Hippocampal formation (tissue), 2 donors: ENCODE data around the gene PCDH9.
"Not testable (repeated sequence)": the region's sequence is repeated elsewhere in the genome, so short reads cannot be mapped to it uniquely, and the experiment has no call there.

Source experiments
- DNase-seq, 2 donors: peaks; one replicate each; lab custom pipeline; 2025; lab: John Stamatoyannopoulos, UW

Gene PCDH9

DNA sequence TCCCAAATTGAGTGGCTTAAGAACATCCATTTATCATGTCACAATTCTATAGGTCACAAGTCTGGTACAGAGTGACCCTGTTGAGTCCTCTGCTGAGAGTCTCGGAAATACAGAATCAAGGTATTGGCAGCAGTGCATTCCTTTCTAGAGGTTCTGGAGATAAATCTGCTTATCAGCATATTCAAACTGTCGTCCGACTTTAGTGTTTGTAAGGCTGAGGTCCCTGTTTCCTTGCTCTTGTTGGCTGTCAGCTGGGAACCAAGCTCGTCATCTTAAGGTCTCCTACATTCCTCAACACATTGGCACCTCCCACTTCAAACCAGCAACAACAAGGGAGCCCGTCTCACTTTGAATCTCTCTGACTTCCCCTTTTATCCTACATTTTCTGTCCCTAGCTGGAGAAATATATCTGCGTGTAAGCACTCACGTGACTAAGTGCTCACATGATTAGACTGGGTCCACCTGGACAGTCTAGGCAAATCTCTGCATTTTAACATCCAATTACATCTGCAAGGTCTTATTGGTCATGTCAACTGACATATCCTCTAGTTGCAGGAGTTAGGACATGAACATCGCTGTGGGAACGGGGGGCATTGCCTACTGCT lies 886.8 kb downstream of the PCDH9 start:
- DNase-seq: no peak

DNA sequence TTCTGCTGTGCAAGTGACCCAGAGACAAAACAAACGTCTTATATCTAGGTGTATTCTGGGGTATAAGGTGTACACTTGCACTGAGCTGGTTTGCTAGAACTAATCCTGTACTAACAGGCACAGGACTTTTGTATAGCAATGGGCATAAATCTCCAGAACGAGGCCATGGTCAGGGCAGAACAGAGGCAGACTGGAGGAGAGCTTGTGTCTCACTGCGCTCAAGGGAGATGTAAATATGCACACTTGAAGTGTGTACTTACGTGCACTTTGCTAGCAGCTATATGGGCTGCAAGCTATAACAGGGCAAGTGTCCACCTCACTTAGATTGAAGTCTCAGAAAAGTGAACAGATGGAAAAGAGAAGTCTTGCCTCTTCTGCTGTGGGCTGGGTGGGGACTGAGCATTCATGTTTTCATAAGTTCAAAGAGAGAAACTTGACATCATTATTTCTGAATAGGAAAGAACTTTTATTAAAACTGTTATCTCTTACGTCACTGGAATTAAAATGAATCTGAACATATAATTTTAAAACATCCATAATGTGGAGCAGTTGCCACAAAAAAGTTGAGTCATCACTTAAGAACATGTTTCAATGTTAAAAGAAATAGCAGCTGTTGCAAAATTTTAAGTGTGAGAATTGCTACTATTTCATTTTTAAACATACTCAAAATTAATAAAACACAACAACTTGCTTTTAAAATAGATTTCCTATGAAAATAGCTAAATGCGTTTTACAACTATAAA lies 888.3 kb downstream of the PCDH9 start:
- DNase-seq: no peak

DNA sequence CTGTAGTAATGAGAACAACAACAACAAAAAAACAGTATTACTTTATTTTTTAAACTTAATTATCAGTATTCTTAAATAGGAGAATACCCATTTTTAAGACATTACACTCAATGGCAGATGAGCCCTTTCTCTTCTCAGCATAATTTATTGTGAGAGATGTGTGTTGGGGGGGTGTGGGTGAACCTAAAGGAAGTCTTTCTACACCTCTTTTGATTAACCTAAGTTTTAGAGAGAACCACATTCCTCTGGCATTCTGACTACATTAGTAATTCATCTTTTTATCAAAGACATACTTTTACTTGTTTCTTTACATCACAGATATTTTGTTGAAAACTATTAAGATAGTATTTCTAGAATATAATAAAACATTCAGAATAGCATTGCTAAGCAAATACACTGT lies 890.9 kb downstream of the PCDH9 start:
- DNase-seq: no peak

DNA sequence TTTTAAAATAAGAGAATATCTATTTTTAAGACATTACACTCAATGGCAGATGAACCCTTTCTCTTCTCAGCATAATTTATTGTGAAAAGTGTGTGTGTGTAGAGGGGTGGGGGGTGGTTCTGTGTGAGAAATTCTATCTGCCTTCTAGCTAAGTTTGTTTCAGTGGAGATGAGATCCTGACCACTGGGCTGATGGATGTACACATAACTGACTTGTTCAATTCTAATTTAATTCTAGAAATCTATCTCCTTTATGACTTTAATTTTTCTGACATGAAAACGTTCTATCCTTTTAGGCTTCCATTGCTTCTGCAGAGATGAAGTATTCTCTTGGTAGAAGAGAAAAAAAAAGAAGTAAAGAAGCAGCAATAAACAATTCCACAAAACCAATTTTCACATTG lies 891.6 kb downstream of the PCDH9 start:
- DNase-seq: no peak

DNA sequence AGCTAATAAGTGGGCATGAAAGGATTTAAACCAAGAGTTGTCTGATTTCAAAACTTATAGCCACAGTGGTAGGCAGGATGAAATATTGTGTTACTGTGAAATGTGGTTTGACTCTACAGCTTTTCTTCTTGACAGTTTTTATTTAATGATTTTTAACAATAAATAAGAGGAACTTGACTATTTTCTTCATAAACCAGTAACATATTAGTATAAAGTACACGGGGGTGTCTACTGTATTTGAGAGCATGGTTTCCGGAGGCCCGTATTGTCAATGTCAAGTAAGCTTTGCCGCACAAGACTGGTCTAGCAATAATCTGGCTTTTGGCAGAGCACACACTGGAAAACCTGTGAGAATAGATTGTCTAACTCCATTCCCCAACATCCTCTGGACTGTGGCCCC lies 894.5 kb downstream of the PCDH9 start:
- DNase-seq: no peak

DNA sequence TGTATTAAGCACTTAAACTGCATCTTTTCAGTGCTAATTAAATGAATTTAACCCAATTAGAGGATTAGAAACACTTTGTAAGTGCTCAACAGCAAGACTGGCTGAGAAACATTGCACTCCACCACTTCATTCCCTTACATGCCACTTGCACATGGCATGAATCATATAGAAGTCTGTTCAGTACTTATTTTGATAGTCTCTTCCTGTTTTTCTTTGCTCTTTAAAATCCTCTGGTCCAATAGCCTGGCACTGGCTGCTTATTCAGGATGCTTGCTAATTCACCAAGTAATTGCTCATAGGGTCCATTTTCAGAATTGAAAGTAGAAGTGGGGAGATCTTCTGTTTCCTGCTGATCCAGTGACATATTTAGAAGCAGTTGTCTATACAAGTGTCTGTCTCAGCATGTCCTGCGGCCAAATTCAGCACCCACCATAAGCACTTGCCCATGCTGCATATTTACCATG lies 900.1 kb downstream of the PCDH9 start:
- no peak for DNase-seq

DNA sequence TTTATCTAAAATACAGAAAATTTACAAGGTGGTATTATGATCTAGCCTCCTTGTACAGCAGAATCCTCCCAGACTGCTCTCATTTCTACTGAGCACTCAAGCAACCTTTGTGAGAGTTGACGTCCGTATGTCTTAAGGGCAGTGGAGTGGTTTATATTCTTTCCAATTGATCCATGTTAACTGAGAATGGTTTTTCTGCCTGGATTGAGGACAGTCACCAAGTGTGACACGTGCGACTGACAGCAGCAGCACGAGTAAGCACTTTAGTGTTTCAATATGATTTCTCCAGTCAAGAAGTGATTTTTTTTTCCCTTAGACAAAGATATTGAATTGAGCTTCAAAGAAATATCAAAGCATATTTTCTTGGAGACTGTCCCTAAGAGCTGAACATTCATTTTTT lies 901.7 kb downstream of the PCDH9 start:
- DNase-seq: no peak

DNA sequence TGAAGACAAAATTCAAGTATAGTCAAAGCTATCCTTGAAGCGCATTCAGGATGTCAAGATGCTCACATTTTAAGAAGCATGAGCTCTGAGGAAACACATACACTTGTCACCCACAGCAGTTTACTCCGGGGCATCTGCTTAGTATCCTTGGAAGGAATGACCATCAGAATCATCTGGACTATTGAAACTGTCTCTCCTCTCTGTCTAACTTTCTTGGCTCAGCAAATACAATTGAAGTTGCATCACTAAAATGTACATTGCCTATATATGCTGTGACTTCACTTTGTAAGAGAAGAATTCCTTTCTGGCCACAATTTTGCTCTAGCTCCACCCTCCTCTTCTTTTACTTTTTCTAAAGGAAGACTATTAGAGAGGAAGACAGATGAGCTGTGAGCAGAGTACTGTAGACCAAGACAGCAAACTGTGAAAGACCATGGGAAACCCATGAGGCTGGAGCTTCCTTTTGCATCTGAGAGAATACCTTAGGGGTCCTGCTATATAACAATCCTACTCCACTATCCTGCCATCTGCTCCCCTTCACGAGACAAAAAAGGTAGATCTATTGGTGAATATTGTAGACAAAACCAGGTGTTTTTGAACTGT lies 906.3 kb downstream of the PCDH9 start:
- no peak for DNase-seq

DNA sequence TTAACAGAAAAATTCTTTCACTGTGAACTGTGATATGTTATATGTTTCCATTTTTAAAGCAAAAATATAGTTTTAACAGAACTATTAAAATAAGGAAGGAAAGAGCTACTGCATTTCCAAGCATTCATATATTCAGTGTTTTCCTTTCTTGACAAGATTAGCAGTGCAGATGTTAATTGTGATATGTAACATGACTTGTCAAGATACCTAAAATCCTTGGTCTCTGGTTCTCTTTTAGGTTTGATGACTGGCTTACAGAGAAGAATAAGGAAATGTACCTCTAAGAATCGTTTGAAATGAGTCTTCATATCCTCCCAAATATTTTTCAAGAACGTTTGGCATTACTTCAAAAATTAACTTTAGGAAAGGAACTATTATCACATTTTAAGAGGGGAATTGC lies 907.2 kb downstream of the PCDH9 start:
- DNase-seq: no peak

DNA sequence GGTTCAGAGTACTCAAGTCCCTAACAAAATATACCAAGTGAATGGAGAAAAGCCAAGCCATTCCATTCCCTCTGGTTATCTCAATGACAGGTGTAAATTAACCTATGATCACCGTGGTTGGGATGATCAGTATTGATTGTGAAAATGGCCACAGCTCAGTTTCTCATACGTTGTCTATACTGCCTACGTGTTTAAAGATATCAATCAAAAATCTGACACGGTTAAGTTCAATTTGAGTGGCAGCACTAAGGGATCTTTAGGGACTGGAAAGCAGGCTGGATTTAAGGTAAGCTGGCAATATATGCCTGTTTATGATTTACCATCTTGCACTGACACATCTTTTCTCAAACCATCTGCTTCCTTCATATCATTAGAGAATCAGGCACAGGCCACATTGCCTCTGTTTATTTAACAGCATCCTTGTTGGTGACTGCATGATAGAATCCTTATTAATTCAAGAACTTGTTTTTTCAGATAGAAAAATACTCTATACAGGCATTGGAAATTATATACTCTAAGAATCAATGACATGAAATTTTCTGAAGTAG lies 907.9 kb downstream of the PCDH9 start:
- no peak for DNase-seq

DNA sequence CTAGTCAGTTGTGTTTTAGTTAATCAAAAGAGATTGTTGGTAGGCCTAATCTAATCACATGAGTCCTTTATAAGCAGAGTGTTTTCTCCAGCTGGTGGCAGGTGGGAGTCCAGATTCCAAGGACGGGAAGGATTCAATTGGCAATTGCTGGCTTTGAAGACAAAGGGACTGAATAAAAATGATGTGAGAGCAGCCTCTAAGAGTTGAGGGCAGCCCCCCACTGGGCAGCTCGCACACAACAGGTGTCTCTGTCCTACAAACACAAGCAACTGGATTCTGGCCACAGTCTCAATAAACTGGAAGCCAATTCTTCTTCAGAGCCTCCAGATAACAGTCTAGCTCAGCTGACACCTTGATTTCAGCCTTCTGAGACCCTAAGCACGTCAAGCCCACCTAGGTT lies 915.2 kb downstream of the PCDH9 start:
- no peak for DNase-seq

DNA sequence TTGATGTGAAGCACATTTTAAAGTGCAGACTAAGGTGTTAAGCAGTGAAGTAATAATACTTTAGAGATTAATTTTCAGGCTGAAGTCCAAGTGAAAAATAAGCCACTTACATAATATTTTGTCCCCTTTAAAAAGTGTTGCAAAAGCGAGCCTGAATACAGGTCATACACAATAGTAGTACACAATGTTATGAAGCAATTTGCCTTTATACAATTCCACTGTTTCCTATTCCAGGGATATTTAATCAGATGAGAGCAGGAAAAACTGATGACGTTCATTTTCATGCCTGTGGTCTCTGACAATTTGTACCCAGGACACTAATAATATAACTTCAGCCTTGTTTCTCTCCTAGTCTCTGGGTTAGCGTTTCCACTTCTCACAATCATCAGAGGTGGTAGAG lies 916.7 kb downstream of the PCDH9 start:
- DNase-seq: no peak

DNA sequence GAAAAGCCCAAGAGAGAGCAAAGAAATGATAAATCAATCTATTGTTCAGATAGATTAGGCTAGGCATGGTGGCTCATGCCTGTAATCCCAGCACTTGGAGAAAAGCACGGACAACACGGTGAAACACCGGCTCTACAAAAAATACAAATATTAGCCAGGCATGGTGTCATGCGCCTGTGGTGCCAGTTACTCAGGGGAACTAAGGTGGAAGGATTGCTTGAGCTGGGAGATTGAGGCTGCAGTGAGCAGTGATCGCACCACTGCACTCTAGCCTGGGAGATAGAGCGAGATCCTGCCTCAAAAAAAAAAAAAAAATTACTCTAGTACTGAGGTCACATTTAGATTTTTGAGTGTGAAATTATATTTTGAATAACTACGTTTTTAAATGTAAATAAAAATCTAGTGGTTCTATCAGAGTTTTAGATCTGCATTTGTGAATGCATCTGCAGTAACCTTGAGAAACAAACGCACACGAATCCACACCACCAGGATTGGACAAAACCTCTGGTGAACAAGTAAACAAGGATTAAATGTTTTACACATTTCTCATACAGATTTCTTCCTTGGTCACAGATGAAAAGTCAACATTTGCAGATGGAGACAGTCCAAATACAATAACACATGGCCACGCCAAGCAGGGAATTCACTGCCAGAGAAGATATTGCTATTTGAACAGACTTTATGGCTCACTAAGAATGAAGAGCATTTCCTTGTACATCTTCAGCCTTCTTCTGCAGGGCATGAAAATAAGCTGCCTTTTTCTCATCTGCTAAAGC lies 917.6 kb downstream of the PCDH9 start:
- DNase-seq: no peak

DNA sequence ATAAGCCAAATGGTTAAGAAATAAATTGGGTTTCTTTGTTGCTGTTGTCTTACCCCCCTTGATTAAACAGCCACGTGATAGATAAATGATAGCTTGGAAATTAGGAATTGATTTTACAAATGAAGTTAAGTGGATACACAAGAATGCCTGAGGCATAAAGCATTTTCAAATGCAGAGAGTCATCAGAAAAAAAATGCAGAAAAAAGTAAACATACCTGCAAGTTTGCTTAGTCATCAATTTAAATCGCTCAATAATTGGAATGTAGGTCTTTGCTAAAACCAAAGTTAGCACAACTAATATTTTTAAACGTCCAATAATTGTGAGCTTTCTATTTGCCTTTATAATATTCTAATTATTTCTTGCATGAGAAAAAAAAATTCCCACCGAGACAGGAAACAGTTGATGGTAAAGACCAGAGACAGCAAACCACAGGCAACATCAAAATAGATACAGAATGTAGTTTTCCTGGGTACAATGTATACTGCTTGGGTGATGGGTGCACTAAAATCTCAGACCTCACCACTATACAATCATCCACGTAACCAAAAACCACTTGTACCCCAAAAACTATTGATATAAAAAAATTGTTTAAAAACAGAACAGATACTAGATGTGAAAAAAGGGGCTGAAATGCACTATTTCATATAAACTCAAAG lies 924.0 kb downstream of the PCDH9 start:
- DNase-seq: no peak

DNA sequence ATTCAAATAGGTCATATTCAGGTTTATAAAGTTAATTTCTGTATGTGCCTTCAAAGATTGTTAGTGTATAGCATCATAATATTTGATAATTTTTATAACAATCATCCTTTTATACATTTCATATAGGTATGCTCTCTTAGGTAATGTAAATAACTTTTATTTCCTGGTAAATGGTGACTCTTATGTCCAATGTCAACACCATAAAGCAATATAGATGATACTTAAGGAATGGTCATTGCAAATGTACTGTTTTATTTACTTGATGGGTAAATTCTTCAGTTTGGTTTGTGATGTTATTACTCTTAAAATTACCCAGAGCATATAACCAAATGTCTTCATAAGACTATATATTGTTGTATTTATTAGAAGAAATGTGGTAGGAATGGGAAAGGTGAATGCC lies 928.7 kb downstream of the PCDH9 start:
- no peak for DNase-seq

DNA sequence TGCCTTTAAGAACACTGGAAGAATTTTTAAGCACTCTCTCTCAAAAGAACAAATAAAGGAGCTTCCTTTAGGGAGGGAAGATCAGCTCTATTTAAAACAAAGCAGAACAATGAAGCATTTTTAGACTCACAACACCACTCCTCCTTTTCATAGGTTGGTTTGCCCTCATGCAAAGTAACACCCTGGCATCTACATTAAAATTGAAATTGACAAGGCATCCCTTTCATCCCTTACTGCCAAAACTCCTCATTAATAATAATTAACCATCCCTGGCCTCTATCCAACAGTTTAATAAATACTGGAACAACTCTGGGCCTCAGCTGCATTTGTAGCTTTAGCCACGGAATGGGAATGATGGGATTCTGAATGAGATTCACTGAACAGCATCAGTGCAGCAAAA lies 929.1 kb downstream of the PCDH9 start:
- DNase-seq: peak in 1 of 2 donors; percentile 22

DNA sequence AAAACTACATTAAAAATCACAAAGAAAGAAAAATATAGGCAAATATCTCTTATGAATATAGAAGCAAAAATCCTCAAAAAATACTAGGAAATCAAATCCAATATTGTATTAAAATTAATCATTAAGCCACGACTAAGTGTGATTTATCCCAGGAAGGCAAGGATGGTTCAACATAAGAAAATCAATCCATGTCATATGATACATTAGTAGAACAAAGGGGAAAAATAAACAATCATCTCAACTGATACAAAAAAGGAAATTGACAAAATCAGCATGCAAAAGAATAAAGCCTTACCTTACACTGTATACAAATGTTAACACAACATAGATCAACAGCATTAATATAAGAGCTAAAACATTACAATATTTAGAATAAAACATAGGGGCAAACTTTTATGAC lies 933.3 kb downstream of the PCDH9 start:
- DNase-seq: no peak

DNA sequence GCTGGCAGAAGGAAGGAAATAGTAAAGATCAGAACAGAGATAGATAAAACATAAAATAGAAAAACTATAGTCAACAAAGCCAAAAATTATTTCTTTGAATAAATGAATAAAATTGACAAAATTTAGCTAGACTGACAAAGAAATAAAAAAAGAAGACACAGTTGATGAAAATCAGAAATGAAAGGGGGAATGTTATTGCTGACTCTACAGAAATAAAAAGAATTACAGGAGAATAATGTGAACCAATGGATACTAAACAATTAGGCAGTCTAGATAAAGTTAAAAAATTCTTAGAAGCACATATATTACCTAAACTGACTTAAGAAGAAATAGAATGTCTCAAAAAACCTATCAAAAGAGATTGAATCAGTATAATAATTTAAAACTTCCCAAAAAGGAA lies 933.8 kb downstream of the PCDH9 start:
- DNase-seq: no peak

DNA sequence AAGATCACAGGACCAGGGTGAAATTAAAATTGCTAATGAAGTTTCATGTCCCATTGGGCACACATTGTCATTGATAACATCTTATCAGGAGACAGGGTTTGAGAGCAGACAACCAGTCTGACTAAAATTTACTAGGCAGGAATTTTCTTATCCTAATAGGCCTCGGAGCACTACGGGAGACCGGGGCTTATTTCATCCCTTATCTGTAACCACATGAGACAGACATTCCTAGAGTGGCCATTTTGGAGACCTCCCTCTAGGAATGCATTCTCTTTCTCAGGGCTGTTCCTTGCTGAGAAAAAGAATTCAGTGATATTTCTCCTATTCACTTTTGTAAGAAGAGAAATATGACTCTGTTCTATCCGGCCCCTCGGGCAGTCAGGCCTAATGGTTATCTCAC lies 943.3 kb downstream of the PCDH9 start:
- DNase-seq: not testable (repeated sequence)

DNA sequence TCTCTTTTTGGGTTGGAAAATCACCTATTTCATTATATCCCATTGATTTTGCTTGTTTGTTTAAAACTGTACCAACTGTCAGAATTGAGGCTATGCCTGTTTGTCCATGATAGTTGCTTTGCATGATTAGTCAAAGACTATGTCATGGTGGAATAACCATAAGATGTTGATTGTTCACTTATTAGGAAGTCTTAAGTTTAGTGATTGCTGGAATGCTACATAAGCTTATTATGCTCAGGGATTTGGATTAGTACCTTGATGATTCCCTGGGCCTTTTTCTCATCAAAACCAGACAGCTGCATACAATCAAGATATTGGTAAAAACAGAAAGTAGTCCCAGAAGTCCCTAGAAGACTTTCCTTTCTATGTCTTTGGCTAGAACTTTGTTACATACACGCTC lies 954.7 kb downstream of the PCDH9 start:
- DNase-seq: no peak

DNA sequence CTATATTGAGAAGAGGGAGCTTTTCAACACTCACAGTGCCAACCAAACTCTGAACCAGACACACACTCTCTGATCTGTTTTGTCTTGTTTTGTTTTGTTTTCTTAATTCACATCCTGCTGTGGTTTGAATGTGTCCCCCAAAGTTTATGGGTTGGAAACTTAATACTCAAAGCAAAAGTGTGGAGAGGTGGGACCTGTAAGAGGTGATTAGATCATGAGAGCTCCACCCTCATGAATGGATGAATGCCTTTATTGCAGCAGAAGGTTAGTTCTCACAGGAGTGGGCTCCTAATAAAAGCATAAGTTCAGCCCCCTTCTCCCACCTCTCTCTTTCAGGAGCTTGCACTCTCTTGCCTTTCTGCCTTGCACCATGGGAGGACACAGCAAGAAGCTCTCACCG lies 957.1 kb downstream of the PCDH9 start:
- no peak for DNase-seq

DNA sequence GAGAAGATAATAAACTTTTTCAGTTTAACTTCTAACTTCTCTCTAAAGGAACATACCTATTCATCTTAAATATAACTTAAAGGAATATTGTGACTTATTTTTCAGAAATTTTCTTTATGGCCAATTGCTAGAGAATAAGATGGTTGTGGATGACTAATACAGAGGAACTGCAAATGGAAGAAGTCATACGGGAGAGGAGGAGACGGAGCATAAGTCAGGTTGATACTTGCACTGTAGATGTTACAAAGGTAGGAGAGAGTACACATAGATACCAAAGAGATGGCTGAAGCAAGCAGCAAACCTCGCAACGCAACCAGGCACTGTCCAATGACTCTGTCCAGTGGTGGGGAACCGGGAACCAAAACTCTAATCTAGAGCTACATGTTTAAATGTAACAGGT lies 963.4 kb downstream of the PCDH9 start:
- DNase-seq: no peak
